Subcutaneous abdominal adipose tissue (tissue), 5 donors: ENCODE measurements around the gene TSPAN2.
"Not testable (repeated sequence)": the region's sequence is repeated elsewhere in the genome, so short reads cannot be mapped to it uniquely, and the experiment has no call there.

Source experiments
- H3K27ac ChIP-seq: one replicate; pipeline ENCODE4 v1.7.0; 2013; ENCODE audit warnings: low read depth, mild to moderate bottlenecking, inconsistent platforms, low read length, moderate library complexity
- H3K27me3 ChIP-seq, 5 donors: one replicate each; pipeline ENCODE4 v1.7.0; 2013; ENCODE audit warnings: low read length in 5 of 5, inconsistent platforms in 1 of 5; ENCODE audit not compliant: control insufficient read depth in 5 of 5, insufficient read depth in 4 of 5
- H3K36me3 ChIP-seq, 5 donors: one replicate each; pipeline ENCODE4 v1.7.0; 2013; ENCODE audit warnings: low read length in 5 of 5; ENCODE audit not compliant: control insufficient read depth in 5 of 5, insufficient read depth in 5 of 5
- H3K4me1 ChIP-seq, 5 donors: one replicate each; pipeline ENCODE4 v1.7.0; 2013; ENCODE audit warnings: low read length in 5 of 5, mild to moderate bottlenecking in 3 of 5, moderate library complexity in 1 of 5; ENCODE audit not compliant: control insufficient read depth in 5 of 5, insufficient read depth in 5 of 5
- H3K4me3 ChIP-seq, 5 donors: one replicate each; pipeline ENCODE4 v1.7.0; 2013; ENCODE audit warnings: low read length in 5 of 5, low read depth in 1 of 5
- H3K9ac ChIP-seq, 5 donors: one replicate each; pipeline ENCODE4 v1.7.0; 2013; ENCODE audit warnings: low read length in 5 of 5, mild to moderate bottlenecking in 4 of 5, moderate library complexity in 3 of 5
- H3K9me3 ChIP-seq, 5 donors: one replicate each; pipeline ENCODE4 v1.7.0; 2013; ENCODE audit warnings: low read length in 5 of 5; ENCODE audit not compliant: control insufficient read depth in 5 of 5
- donor health status: healthy.
- donor health status: healthy.
- donor health status: healthy.
- donor health status: healthy.
- donor health status: healthy.

The TSPAN2 gene

GRCh38 chr1:115021145-115021544, 68.2 kb downstream of the TSPAN2 start:
- Histone ChIP-seq H3K9ac (no peak overlapping the region), H3K36me3 (no peaks in the 10 kb centered on the region), H3K27ac (no peak overlapping the region), H3K4me3 (no peak overlapping the region), H3K27me3 (peaks cover 0 to 2% (median 0%) of the 10 kb centered on the region in 5 donors), H3K4me1 (no peaks in the 10 kb centered on the region), H3K9me3 (no peaks in the 10 kb centered on the region)

- not testable (repeated sequence) for H3K27me3 ChIP-seq, H3K4me1 ChIP-seq, H3K9me3 ChIP-seq, H3K36me3 ChIP-seq, H3K4me3 ChIP-seq, H3K9ac ChIP-seq, H3K27ac ChIP-seq
Observed at GRCh38 chr1:115019549-115019948, 69.8 kb downstream of the TSPAN2 start.

- no peak overlapping the region for H3K27ac ChIP-seq
- no peak overlapping the region for H3K4me3 ChIP-seq
Observed at GRCh38 chr1:115013792-115014191, 75.5 kb downstream of the TSPAN2 start.

GRCh38 chr1:115012434-115012833, 76.9 kb downstream of the TSPAN2 start:
- Histone ChIP-seq H3K9ac (no peak overlapping the region), H3K27me3 (no peaks in the 10 kb centered on the region), H3K36me3 (no peaks in the 10 kb centered on the region), H3K9me3 (peaks cover 0 to 7% (median 0%) of the 10 kb centered on the region in 5 donors), H3K4me1 (no peaks in the 10 kb centered on the region), H3K27ac (no peak overlapping the region), H3K4me3 (no peak overlapping the region)

More at GRCh38 chr1:115013792-115014191, 75.5 kb downstream of the TSPAN2 start:
- H3K4me1 ChIP-seq, result no peaks in the 10 kb centered on the region
- H3K9ac ChIP-seq, result no peak overlapping the region
- no peaks in the 10 kb centered on the region for H3K36me3 ChIP-seq
- peaks cover 0 to 7% (median 0%) of the 10 kb centered on the region in 5 donors for H3K9me3 ChIP-seq
- H3K27me3 ChIP-seq, result no peaks in the 10 kb centered on the region

- Histone ChIP-seq H3K36me3 (no peaks in the 10 kb centered on the region), H3K4me3 (no peak overlapping the region), H3K9me3 (peaks cover 0 to 7% (median 0%) of the 10 kb centered on the region in 5 donors), H3K27me3 (no peaks in the 10 kb centered on the region), H3K9ac (no peak overlapping the region), H3K4me1 (no peaks in the 10 kb centered on the region), H3K27ac (no peak overlapping the region)
Observed at GRCh38 chr1:115012006-115012405, 77.3 kb downstream of the TSPAN2 start.

GRCh38 chr1:115006191-115006590, 83.1 kb downstream of the TSPAN2 start:
- H3K4me1 ChIP-seq, result no peaks in the 10 kb centered on the region
- H3K9ac ChIP-seq, result no peak overlapping the region
- no peaks in the 10 kb centered on the region for H3K36me3 ChIP-seq
- peaks cover 0 to 4% (median 0%) of the 10 kb centered on the region in 5 donors for H3K9me3 ChIP-seq
- no peak overlapping the region for H3K27ac ChIP-seq
- no peaks in the 10 kb centered on the region for H3K27me3 ChIP-seq
- no peak overlapping the region for H3K4me3 ChIP-seq
